Measurements from ENCODE around the gene CCM2.

DNA sequence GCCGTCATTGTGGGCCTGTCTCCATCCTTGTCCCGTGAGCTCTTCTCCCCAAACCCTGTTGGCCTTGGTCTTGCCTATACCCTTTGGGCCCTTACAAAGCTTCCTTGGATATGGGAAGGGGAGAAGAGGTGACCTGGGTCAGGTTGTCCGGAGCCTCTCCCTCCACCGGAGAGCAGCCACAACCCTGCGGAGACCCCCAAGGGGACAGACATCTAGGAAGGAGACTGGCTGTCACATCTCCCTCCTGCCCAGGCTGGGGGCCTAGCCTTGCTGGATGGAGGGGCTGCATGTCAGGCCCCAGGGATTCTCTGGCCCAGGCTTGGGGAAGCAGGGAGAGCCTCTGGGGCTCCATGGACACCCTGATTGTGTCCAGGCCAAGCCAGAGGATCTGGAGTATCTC, 76.9 kb downstream of the CCM2 start:
- TF ChIP-seq, protein P1, sequence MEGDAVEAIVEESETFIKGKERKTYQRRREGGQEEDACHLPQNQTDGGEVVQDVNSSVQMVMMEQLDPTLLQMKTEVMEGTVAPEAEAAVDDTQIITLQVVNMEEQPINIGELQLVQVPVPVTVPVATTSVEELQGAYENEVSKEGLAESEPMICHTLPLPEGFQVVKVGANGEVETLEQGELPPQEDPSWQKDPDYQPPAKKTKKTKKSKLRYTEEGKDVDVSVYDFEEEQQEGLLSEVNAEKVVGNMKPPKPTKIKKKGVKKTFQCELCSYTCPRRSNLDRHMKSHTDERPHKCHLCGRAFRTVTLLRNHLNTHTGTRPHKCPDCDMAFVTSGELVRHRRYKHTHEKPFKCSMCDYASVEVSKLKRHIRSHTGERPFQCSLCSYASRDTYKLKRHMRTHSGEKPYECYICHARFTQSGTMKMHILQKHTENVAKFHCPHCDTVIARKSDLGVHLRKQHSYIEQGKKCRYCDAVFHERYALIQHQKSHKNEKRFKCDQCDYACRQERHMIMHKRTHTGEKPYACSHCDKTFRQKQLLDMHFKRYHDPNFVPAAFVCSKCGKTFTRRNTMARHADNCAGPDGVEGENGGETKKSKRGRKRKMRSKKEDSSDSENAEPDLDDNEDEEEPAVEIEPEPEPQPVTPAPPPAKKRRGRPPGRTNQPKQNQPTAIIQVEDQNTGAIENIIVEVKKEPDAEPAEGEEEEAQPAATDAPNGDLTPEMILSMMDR (conservative IDR thresholded peaks at IDR 0.05 in 1 of 2, IDR thresholded peaks at IDR 0.05 in 1 of 2; ENCODE audit: extremely low read depth in 1 of 2, insufficient read depth in 1 of 2, low read depth in 1 of 2, low read length in 2 of 2): no peak
- TF ChIP-seq EZH2 (IDR thresholded peaks at IDR 0.05; ENCODE audit: borderline replicate concordance, low read length): no peak

Data from mammary epithelial cell (primary cell).